ENCODE data around the gene ATP8A1.

ATP8A1 gene

GRCh38 chr4:42646999-42647541, 9.8 kb downstream of the ATP8A1 start:
- DNase-seq, result no peak

GRCh38 chr4:42646013-42646784, 10.7 kb downstream of the ATP8A1 start:
- DNase-seq, result no peak

GRCh38 chr4:42644897-42645296, 12.0 kb downstream of the ATP8A1 start:
- DNase-seq, result no peak

DNA sequence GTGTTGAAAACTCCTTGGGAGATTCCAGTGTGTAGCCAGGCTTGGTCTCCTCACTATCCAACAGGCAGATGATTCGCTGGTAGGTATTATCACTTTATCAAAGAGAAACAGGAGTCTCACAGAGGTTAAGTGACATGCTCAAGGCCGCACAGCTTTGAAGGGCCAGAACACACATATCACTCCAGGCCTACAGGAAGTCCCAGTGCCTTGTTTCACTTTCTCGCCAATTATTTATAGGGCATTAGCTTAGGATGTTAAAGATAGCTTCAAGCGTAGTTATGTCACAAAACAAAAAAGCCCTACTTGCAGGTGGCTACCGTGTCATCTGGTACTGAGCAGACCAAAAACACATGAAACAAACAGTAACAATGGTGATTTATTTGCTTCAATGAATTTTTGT, 13.2 kb downstream of the ATP8A1 start:
- DNase-seq, result no peak

GRCh38 chr4:42642845-42643615, 13.9 kb downstream of the ATP8A1 start:
- no peak for DNase-seq

GRCh38 chr4:42642101-42642797, 14.7 kb downstream of the ATP8A1 start:
- no peak for DNase-seq

GRCh38 chr4:42641656-42642055, 15.2 kb downstream of the ATP8A1 start:
- DNase-seq, result no peak

- no peak for DNase-seq
Measured at GRCh38 chr4:42641161-42641560, 15.7 kb downstream of the ATP8A1 start.

- DNase-seq, result no peak
Measured at GRCh38 chr4:42640613-42641012, 16.3 kb downstream of the ATP8A1 start.

GRCh38 chr4:42638993-42639392, 17.9 kb downstream of the ATP8A1 start:
- DNase-seq, result no peak

- no peak for DNase-seq
Measured at GRCh38 chr4:42638321-42638720, 18.6 kb downstream of the ATP8A1 start.

DNA sequence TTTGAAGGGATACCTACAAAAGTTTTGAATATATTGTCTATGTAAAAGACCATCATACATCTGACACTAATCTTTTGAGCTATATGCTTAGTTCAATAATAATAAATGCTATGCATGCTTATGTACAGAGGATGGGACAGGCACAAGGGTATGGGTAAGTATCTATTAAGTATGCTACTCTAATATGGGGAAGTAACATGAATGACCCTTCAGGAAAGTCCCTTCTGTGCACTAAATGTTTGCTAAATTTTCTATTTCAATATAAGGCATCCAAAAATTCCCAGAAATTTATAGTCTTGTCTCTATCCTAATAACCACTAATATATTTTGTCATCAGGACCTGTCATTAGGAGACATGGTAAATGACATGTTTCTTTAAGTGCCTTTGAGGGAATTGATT, 19.0 kb downstream of the ATP8A1 start:
- no peak for DNase-seq

DNA sequence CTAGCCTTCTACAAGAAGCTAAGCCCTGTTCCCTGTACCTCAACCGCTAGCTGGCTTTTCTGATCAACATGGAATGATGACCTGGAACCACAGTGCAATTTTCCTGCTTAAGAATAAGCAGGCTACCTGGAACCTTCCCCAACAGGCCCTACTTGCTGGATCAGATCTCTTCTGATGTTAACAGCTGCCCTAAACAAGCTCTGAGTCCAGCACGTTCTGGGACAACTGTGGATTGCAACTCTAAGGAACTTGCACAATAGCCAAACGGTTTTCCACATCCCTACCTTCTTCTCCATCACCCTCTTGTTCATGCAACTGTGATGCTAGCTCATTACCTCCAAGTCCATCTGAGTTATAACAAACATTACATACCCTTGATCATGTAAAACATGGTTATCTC, 19.8 kb downstream of the ATP8A1 start:
- no peak for DNase-seq

GRCh38 chr4:42636645-42636949, 20.3 kb downstream of the ATP8A1 start:
- no peak for DNase-seq

- no peak for DNase-seq
Measured at GRCh38 chr4:42633605-42634388, 23.1 kb downstream of the ATP8A1 start.

DNA sequence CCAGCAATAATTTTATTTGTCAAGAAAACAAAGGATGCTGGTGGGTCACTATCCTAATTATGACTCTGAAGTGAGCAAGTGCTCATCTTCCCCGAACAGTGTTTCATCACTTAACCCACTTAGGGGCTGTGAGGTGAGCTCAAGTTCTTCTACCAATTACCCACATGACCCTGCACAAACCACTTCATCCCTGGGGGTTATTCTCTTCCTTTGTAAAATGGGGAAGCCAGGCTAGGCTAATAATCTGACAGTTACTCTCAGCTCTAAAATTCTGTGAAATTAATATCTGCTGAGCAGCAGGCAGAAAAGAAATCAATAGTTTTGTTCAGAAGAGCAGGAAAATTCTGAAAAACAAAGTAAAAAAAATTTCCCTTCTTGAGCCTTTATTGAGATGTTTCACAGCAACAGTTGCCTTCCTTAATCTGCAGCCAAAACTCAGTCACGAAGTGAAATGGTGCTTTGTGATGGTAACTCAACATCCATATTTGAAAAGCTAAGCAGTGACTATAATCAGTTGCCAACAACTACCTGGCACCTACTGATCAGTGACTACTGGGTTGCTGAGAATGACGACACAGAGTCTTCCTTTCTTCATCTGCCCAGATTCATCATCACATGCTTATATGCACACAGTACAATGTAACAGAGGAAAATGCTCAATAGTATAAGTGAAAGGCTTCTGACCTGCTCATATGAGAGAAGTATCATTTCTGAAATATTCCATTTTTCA, 24.1 kb downstream of the ATP8A1 start:
- DNase-seq, result no peak

DNA sequence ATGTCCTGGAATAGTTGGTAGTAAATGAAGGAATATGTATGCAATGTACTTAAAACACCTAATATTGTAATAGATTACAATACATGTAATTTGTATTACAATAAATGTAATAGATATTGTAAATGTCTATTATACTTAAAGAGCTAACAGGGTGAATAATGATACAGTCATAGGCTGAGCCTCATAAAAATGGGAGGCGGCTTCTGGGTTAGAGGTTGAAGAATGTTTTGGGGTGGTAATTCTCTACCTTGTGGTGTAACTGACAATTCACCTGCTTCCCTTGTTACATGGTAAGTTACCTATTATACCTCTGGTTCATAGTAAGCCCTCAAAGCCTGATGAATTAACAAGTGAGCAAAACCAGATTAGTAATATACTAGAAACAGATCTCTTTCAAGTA, 26.0 kb downstream of the ATP8A1 start:
- no peak for DNase-seq

DNA sequence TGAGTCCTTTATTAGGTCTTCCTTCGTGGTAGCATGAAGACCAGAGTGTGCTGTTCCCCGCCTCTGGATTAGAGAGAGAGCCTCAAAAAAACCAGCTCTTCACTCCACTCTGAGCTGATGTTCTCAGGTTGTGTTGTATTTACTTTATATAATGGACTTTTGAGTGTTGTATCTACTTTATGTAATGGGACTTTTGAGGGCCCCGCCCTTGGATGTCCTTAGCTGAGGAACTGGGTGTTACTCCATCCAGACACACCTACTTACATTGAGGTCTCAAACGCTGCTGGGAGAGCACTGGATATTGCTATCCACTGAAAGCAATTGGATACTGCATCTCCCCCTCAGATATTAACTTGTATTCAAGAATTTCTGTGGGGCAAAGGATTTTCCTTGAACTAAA, 28.2 kb downstream of the ATP8A1 start:
- DNase-seq, result no peak

- no peak for DNase-seq
Measured at GRCh38 chr4:42627885-42628646, 28.8 kb downstream of the ATP8A1 start.

- no peak for DNase-seq
Measured at GRCh38 chr4:42626629-42627146, 30.2 kb downstream of the ATP8A1 start.

DNA sequence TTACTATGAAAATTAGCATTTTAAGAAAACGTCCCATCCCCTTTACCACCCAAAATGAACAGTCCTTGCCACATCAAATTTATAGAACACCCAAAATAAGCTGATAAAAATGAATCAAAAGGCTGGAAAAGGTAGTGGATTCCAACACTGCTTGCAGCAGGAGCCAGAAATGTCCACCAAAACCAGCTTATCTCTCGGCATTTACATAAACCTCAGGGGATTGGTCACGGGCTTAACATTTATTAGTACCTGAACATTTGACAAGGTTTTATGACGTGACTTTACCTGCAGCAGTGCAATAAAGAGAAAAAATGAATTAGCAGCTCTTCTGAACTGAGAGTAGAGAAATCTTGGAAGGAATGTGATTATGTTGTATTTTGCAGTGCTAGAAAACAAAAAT, 31.6 kb downstream of the ATP8A1 start:
- no peak for DNase-seq
